GM19025 (cell line): Measurements from ENCODE around the gene AP3B1.

Experiments
- ATAC-seq: cut with Tn5 transposase; IDR thresholded peaks from one replicate; pipeline ENCODE4 v1.9.1; 2021; ENCODE audit warnings: mild to moderate bottlenecking, low read depth, moderate library complexity; ENCODE audit not compliant: unreplicated experiment

The AP3B1 gene

GRCh38 chr5:78016863-78017529 lies 277.5 kb downstream of the AP3B1 start:
- no peak for ATAC-seq

- no peak for ATAC-seq
Observed at GRCh38 chr5:78009937-78010527, 284.5 kb downstream of the AP3B1 start.

GRCh38 chr5:78008356-78008967 lies 286.0 kb downstream of the AP3B1 start:
- no peak for ATAC-seq

GRCh38 chr5:78007233-78007632 lies 287.3 kb downstream of the AP3B1 start:
- ATAC-seq, result no peak

- no peak for ATAC-seq
Observed at GRCh38 chr5:78006449-78006848, 288.0 kb downstream of the AP3B1 start.

- ATAC-seq, result no peak
Observed at GRCh38 chr5:78005021-78005785, 289.3 kb downstream of the AP3B1 start.

- ATAC-seq, result no peak
Observed at GRCh38 chr5:78004559-78004958, 289.9 kb downstream of the AP3B1 start.

- no peak for ATAC-seq
Observed at GRCh38 chr5:78003919-78004318, 290.6 kb downstream of the AP3B1 start.

- no peak for ATAC-seq
Observed at GRCh38 chr5:78003450-78003849, 291.0 kb downstream of the AP3B1 start.

- no peak for ATAC-seq
Observed at GRCh38 chr5:78002690-78003089, 291.8 kb downstream of the AP3B1 start.

GRCh38 chr5:78001197-78001596 lies 293.3 kb downstream of the AP3B1 start:
- no peak for ATAC-seq

GRCh38 chr5:78000191-78000590 lies 294.3 kb downstream of the AP3B1 start:
- ATAC-seq, result no peak

GRCh38 chr5:77999399-77999798 lies 295.1 kb downstream of the AP3B1 start:
- ATAC-seq, result no peak

GRCh38 chr5:77996943-77997342 lies 297.6 kb downstream of the AP3B1 start:
- no peak for ATAC-seq

- no peak for ATAC-seq
Observed at GRCh38 chr5:77995793-77996409, 298.6 kb downstream of the AP3B1 start.

GRCh38 chr5:77994943-77995342 lies 299.6 kb downstream of the AP3B1 start:
- ATAC-seq, result no peak

GRCh38 chr5:77993855-77994318 lies 300.6 kb downstream of the AP3B1 start:
- ATAC-seq, result no peak

GRCh38 chr5:77993141-77993854 lies 301.2 kb downstream of the AP3B1 start:
- no peak for ATAC-seq

GRCh38 chr5:77991084-77991483 lies 303.4 kb downstream of the AP3B1 start:
- ATAC-seq, result no peak

GRCh38 chr5:77990020-77990419 lies 304.5 kb downstream of the AP3B1 start:
- no peak for ATAC-seq
